ENCODE results near the gene SLC16A11. TPM values are rescaled to one million over a fixed set of nuclear protein-coding genes. Genes with fewer than 3 reads are reported as not detected.
"Not testable (repeated sequence)": the region's sequence is repeated elsewhere in the genome, so short reads cannot be mapped to it uniquely, and the experiment has no call there.

SLC16A11 gene
- polyA plus RNA-seq (2013, experiment 1 of 2), result 0.06 TPM
- 0.03 TPM for polyA plus RNA-seq (2013, experiment 2 of 2)

GRCh38 chr17:7043497-7044198 lies at the start of gene SLC16A11:
Gene SLC16A11 (minus strand): TSS chr17:7044092. CDS start chr17:7043513, 579 bp downstream.
- no CpG with 5 or more reads among the region's 58 CpGs for WGBS (ENCODE audit: extremely low coverage, insufficient coverage, low lambda C conversion rate)
- Histone ChIP-seq H3K27ac (ENCODE audit: low read depth, low read length) (no peak within 1 kb of the TSS), H3K4ac (ENCODE audit: low read depth, low read length) (no peak within 1 kb of the TSS), H3K79me2 (ENCODE audit: control insufficient read depth, insufficient read depth, low read length) (no peaks in the 10 kb centered on the region), H3K27me3 (ENCODE audit: insufficient read depth, low read length, poor library complexity) (peaks cover 7% of the 10 kb centered on the region), H2BK5ac (ENCODE audit: low read length) (no peak within 1 kb of the TSS), H3K9ac (ENCODE audit: low read length) (peak within 1 kb of the TSS; percentile 55), H3K4me3 (ENCODE audit: low read length) (no peak within 1 kb of the TSS), H2BK15ac (replicated peaks; ENCODE audit: low read depth) (no peak within 1 kb of the TSS), H3K4me1 (ENCODE audit: control insufficient read depth, low read depth, low read length) (peaks cover 2% of the 10 kb centered on the region), H2BK120ac (ENCODE audit: low read depth, low read length) (no peak within 1 kb of the TSS), H3K79me1 (ENCODE audit: low read length) (no peaks in the 10 kb centered on the region), H3K4me2 (ENCODE audit: low read length) (peak within 1 kb of the TSS; percentile 5), H3K36me3 (ENCODE audit: control insufficient read depth, insufficient read depth, low read length) (no peaks in the 10 kb centered on the region), H4K5ac (ENCODE audit: low read length) (no peak within 1 kb of the TSS), H3K18ac (ENCODE audit: low read length) (no peak within 1 kb of the TSS), H2AK5ac (ENCODE audit: low read length) (no peak within 1 kb of the TSS), H3K56ac (ENCODE audit: low read length) (peak within 1 kb of the TSS; percentile 76), H4K8ac (ENCODE audit: low read depth, low read length) (no peak within 1 kb of the TSS), H3K23ac (ENCODE audit: low read length) (no peak within 1 kb of the TSS)
- DNase-seq, result no peak

GRCh38 chr17:7091311-7092005 lies 47.6 kb upstream of the SLC16A11 start:
- not testable (repeated sequence) for H3K27me3 ChIP-seq (ENCODE audit: insufficient read depth, low read length, poor library complexity); H2AK5ac ChIP-seq (ENCODE audit: low read length); H3K4ac ChIP-seq (ENCODE audit: low read depth, low read length); H3K4me2 ChIP-seq (ENCODE audit: low read length); H3K23ac ChIP-seq (ENCODE audit: low read length); H2BK120ac ChIP-seq (ENCODE audit: low read depth, low read length); H2BK15ac ChIP-seq (replicated peaks; ENCODE audit: low read depth); H4K8ac ChIP-seq (ENCODE audit: low read depth, low read length); H3K36me3 ChIP-seq (ENCODE audit: control insufficient read depth, insufficient read depth, low read length); H3K4me3 ChIP-seq (ENCODE audit: low read length); H3K9ac ChIP-seq (ENCODE audit: low read length); DNase-seq; H4K5ac ChIP-seq (ENCODE audit: low read length); H3K79me2 ChIP-seq (ENCODE audit: control insufficient read depth, insufficient read depth, low read length); H2BK5ac ChIP-seq (ENCODE audit: low read length); H3K79me1 ChIP-seq (ENCODE audit: low read length); H3K27ac ChIP-seq (ENCODE audit: low read depth, low read length); H3K18ac ChIP-seq (ENCODE audit: low read length); H3K4me1 ChIP-seq (ENCODE audit: control insufficient read depth, low read depth, low read length); H3K56ac ChIP-seq (ENCODE audit: low read length)
- no CpG with 5 or more reads among the region's 28 CpGs for WGBS (ENCODE audit: extremely low coverage, insufficient coverage, low lambda C conversion rate)

- H3K18ac ChIP-seq (ENCODE audit: low read length); H3K79me1 ChIP-seq (ENCODE audit: low read length); H3K9ac ChIP-seq (ENCODE audit: low read length); H3K27ac ChIP-seq (ENCODE audit: low read depth, low read length); H3K4me2 ChIP-seq (ENCODE audit: low read length); H3K23ac ChIP-seq (ENCODE audit: low read length); H3K4ac ChIP-seq (ENCODE audit: low read depth, low read length); H2AK5ac ChIP-seq (ENCODE audit: low read length); H3K56ac ChIP-seq (ENCODE audit: low read length); H3K27me3 ChIP-seq (ENCODE audit: insufficient read depth, low read length, poor library complexity); H3K4me1 ChIP-seq (ENCODE audit: control insufficient read depth, low read depth, low read length); H3K79me2 ChIP-seq (ENCODE audit: control insufficient read depth, insufficient read depth, low read length); H3K36me3 ChIP-seq (ENCODE audit: control insufficient read depth, insufficient read depth, low read length); H3K4me3 ChIP-seq (ENCODE audit: low read length); H4K5ac ChIP-seq (ENCODE audit: low read length); H2BK15ac ChIP-seq (replicated peaks; ENCODE audit: low read depth); H2BK120ac ChIP-seq (ENCODE audit: low read depth, low read length); H4K8ac ChIP-seq (ENCODE audit: low read depth, low read length); DNase-seq; H2BK5ac ChIP-seq (ENCODE audit: low read length): not testable (repeated sequence)
- WGBS (ENCODE audit: extremely low coverage, insufficient coverage, low lambda C conversion rate), result no CpG with 5 or more reads among the region's 6 CpGs
Observed at GRCh38 chr17:7089570-7089969, 45.7 kb upstream of the SLC16A11 start.

- H2BK5ac ChIP-seq (ENCODE audit: low read length); H3K4ac ChIP-seq (ENCODE audit: low read depth, low read length); H3K27me3 ChIP-seq (ENCODE audit: insufficient read depth, low read length, poor library complexity); H3K4me2 ChIP-seq (ENCODE audit: low read length); H3K4me1 ChIP-seq (ENCODE audit: control insufficient read depth, low read depth, low read length); H3K9ac ChIP-seq (ENCODE audit: low read length); H4K5ac ChIP-seq (ENCODE audit: low read length); H3K79me2 ChIP-seq (ENCODE audit: control insufficient read depth, insufficient read depth, low read length); H3K27ac ChIP-seq (ENCODE audit: low read depth, low read length); H3K56ac ChIP-seq (ENCODE audit: low read length); H3K18ac ChIP-seq (ENCODE audit: low read length); H2AK5ac ChIP-seq (ENCODE audit: low read length); H4K8ac ChIP-seq (ENCODE audit: low read depth, low read length); H3K23ac ChIP-seq (ENCODE audit: low read length); H3K79me1 ChIP-seq (ENCODE audit: low read length); H3K36me3 ChIP-seq (ENCODE audit: control insufficient read depth, insufficient read depth, low read length); H3K4me3 ChIP-seq (ENCODE audit: low read length); H2BK120ac ChIP-seq (ENCODE audit: low read depth, low read length); H2BK15ac ChIP-seq (replicated peaks; ENCODE audit: low read depth); DNase-seq: not testable (repeated sequence)
- WGBS (ENCODE audit: extremely low coverage, insufficient coverage, low lambda C conversion rate), result no CpG with 5 or more reads among the region's 4 CpGs
Observed at GRCh38 chr17:7088442-7088841, 44.5 kb upstream of the SLC16A11 start.

- Histone ChIP-seq H3K4ac (ENCODE audit: low read depth, low read length) (no peak overlapping the region), H4K5ac (ENCODE audit: low read length) (no peak overlapping the region), H3K27me3 (ENCODE audit: insufficient read depth, low read length, poor library complexity) (no peaks in the 10 kb centered on the region), H3K18ac (ENCODE audit: low read length) (no peak overlapping the region), H2BK120ac (ENCODE audit: low read depth, low read length) (no peak overlapping the region), H3K23ac (ENCODE audit: low read length) (no peak overlapping the region), H3K79me1 (ENCODE audit: low read length) (no peaks in the 10 kb centered on the region), H3K9ac (ENCODE audit: low read length) (no peak overlapping the region), H2BK15ac (replicated peaks; ENCODE audit: low read depth) (no peak overlapping the region), H2AK5ac (ENCODE audit: low read length) (no peak overlapping the region), H3K56ac (ENCODE audit: low read length) (no peak overlapping the region), H4K8ac (ENCODE audit: low read depth, low read length) (no peak overlapping the region), H3K27ac (ENCODE audit: low read depth, low read length) (no peak overlapping the region), H2BK5ac (ENCODE audit: low read length) (no peak overlapping the region), H3K4me3 (ENCODE audit: low read length) (no peak overlapping the region), H3K79me2 (ENCODE audit: control insufficient read depth, insufficient read depth, low read length) (no peaks in the 10 kb centered on the region), H3K36me3 (ENCODE audit: control insufficient read depth, insufficient read depth, low read length) (no peaks in the 10 kb centered on the region), H3K4me1 (ENCODE audit: control insufficient read depth, low read depth, low read length) (no peaks in the 10 kb centered on the region), H3K4me2 (ENCODE audit: low read length) (no peak overlapping the region)
- no peak for DNase-seq
- WGBS (ENCODE audit: extremely low coverage, insufficient coverage, low lambda C conversion rate), result no CpG with 5 or more reads among the region's 7 CpGs
Observed at GRCh38 chr17:7084088-7084487, 40.2 kb upstream of the SLC16A11 start.
